ENCODE results near the gene ASIC2. TPM values are rescaled to one million over a fixed set of nuclear protein-coding genes. Genes with fewer than 3 reads are reported as not detected.

Gene ASIC2
- total and polyA plus RNA-seq, 12 donors = not detected

DNA sequence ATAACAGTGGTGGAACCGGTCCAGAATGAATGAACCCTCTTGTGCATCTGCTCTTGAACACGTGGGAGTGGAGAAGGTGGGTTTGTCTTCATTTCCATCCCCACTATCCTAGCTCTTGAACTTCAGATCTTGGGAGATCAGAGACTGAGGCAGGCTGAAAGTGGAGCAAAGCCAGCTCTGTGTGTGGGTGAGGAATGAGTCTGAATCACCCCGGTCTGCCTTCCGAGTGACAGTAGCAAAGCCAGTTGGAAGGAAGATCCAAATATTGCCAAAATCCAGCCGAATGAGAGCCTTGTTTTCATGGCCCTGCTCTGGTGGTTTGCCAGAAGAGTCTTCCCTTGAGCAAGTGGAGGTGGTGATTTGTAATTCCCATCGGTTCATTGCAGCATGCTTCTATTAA is 29.0 kb upstream of the ASIC2 start:
- Histone ChIP-seq H3K27me3 (peaks cover 0 to 62% (median 27%) of the 10 kb centered on the region in 7 donors), H3K36me3 (no peaks in the 10 kb centered on the region), H3K27ac (no peak overlapping the region), H3K4me1 (no peaks in the 10 kb centered on the region), H3K9me3 (no peaks in the 10 kb centered on the region), H3K4me3 (no peak overlapping the region)
- TF ChIP-seq, protein P1, sequence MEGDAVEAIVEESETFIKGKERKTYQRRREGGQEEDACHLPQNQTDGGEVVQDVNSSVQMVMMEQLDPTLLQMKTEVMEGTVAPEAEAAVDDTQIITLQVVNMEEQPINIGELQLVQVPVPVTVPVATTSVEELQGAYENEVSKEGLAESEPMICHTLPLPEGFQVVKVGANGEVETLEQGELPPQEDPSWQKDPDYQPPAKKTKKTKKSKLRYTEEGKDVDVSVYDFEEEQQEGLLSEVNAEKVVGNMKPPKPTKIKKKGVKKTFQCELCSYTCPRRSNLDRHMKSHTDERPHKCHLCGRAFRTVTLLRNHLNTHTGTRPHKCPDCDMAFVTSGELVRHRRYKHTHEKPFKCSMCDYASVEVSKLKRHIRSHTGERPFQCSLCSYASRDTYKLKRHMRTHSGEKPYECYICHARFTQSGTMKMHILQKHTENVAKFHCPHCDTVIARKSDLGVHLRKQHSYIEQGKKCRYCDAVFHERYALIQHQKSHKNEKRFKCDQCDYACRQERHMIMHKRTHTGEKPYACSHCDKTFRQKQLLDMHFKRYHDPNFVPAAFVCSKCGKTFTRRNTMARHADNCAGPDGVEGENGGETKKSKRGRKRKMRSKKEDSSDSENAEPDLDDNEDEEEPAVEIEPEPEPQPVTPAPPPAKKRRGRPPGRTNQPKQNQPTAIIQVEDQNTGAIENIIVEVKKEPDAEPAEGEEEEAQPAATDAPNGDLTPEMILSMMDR (IDR thresholded peaks at IDR 0.05) = no peak
- intact Hi-C loops (cut with DNase I) = no loop called here
- ATAC-seq (no peak), DNase-seq (no peak)
- WGBS, 2 donors = 64 to 65% methylated on average over 6 of the region's 6 CpGs

DNA sequence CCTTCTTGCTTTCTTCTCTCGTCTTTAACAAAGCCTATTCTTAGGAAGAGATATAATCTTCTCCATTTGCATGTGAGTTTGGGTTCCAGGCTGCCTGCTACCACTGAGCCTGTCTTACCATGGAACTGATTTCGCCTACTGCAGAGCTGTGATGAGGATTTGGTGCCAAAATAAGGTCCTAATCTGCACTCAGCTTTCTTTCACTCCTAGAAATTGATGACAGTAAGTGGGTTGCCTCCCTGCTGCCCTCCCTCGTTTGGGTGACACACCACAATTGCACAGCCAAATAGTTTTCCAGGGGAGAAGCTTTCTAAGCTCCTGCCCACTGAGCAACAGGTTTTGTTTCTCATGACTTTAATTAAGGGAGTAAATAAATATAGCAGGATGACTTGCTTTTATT is 25.1 kb upstream of the ASIC2 start:
- intact Hi-C loops (cut with DNase I) = no loop called here
- no peak for ATAC-seq
- no peaks in the 10 kb centered on the region for H3K36me3 ChIP-seq
- TF ChIP-seq, protein P1 (IDR thresholded peaks at IDR 0.05) = no peak
- H3K27me3 ChIP-seq = peaks cover 0 to 85% (median 47%) of the 10 kb centered on the region in 7 donors
- 17 to 18% methylated on average over 3 of the region's 3 CpGs for WGBS, 2 donors
- H3K9me3 ChIP-seq = no peaks in the 10 kb centered on the region
- no peak overlapping the region for H3K4me3 ChIP-seq
- no peak overlapping the region for H3K27ac ChIP-seq
- H3K4me1 ChIP-seq = no peaks in the 10 kb centered on the region
- DNase-seq = no peak

DNA sequence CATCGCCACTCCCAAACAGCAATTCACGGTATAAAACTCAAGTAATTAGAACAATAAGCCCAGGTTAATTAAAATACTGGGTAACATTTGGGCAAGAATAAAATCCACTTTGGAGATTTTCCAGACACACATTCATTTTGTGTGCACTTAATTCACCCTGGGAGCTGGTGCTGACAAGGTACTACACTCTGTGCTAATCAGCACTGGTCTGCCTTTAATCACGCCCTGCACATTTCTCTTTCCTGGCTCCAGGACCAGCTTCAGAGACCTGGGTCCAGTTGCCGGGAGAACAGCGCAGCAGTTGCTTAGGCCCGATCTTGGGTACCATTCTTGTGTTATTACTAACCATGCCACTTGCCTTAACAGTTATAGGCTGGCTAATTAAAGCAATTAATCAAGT is 23.7 kb upstream of the ASIC2 start:
- H3K27me3 ChIP-seq = peaks cover 0 to 85% (median 57%) of the 10 kb centered on the region in 7 donors
- no peak overlapping the region for H3K27ac ChIP-seq
- DNase-seq (no peak), ATAC-seq (no peak)
- H3K4me1 ChIP-seq = no peaks in the 10 kb centered on the region
- intact Hi-C loops (cut with DNase I) = no loop called here
- H3K9me3 ChIP-seq = no peaks in the 10 kb centered on the region
- TF ChIP-seq, protein P1 (IDR thresholded peaks at IDR 0.05) = no peak
- H3K4me3 ChIP-seq = no peak overlapping the region
- 62 to 69% methylated on average over 6 of the region's 6 CpGs for WGBS, 2 donors
- H3K36me3 ChIP-seq = no peaks in the 10 kb centered on the region

DNA sequence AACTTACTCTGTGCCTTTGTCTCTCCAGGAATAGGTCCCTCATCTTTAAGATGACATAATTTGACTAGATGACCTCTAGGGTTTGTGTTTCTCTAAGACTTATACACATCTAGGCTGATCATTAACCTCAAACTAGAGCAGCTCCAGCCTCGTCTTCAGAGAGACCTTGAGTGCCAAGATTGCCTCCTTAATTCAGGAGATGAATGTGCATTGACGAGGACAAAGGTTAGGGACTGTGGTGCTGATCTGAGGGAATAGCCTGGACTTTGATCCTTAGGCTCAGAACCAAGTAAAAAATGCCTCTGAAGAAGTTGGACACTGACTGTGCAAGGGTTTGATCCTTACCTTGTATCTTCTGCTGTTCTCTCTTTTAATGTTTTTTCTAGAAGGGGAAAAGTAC is 17.2 kb upstream of the ASIC2 start:
- DNase-seq (no peak), ATAC-seq (no peak)
- intact Hi-C loops (cut with DNase I) = no loop called here
- H3K27ac ChIP-seq = no peak overlapping the region
- no peaks in the 10 kb centered on the region for H3K4me1 ChIP-seq
- WGBS, 2 donors = 46 to 47% methylated on average over 2 of the region's 2 CpGs
- no peaks in the 10 kb centered on the region for H3K9me3 ChIP-seq
- H3K27me3 ChIP-seq = peaks cover 0 to 88% (median 31%) of the 10 kb centered on the region in 7 donors
- no peak overlapping the region for H3K4me3 ChIP-seq
- no peaks in the 10 kb centered on the region for H3K36me3 ChIP-seq
- TF ChIP-seq, protein P1 (IDR thresholded peaks at IDR 0.05) = no peak
